Endothelial cell of umbilical vein (primary cell): Measurements from ENCODE around the gene SLC2A11. TPM values are rescaled to one million over a fixed set of nuclear protein-coding genes. Genes with fewer than 3 reads are reported as not detected.

Experiments
- BruUV-seq: library from RNA; stranded (reverse); fragments of 400-500 nt; replicated peaks from 2 replicates; lab custom pipeline; 2021; lab: Mats Ljungman, UMichigan
- CTCF ChIA-PET: fragments of 300-600, 350-600 bp; sonication (Branson Sonifier 250); formaldehyde crosslinking; loops from one replicate; lab custom pipeline; 2021; ENCODE audit warnings: antibody characterized with exemption, inconsistent platforms; lab: Charles Lee
- POLR2A ChIA-PET: fragments of 300-600, 350-600 bp; sonication (Branson Sonifier 250); formaldehyde crosslinking; loops from one replicate; lab custom pipeline; 2021; ENCODE audit warnings: antibody characterized with exemption, inconsistent platforms; lab: Charles Lee
- DNase-seq: peaks from one replicate; pipeline ENCODE4 v3.0.0-alpha.2; 2011; ENCODE audit warnings: low read depth, low spot score
- FAIRE-seq: peaks from 2 replicates; lab custom pipeline; 2011; peaks lifted over from hg19 to GRCh38; lab: Jason Lieb, UNC
- H2AFZ ChIP-seq: 2 replicates; pipeline ENCODE4 v1.6.0; 2012; ENCODE audit warnings: low read depth, low read length, control low read depth, inconsistent platforms
- H3K27ac ChIP-seq: 2 replicates; pipeline ENCODE4 v1.5.1; 2011; ENCODE audit warnings: low read depth, mild to moderate bottlenecking, control low read depth, low read length, moderate library complexity; ENCODE audit not compliant: insufficient read depth
- H3K27me3 ChIP-seq, 2 experiments: 2 replicates each; pipeline versions ENCODE4 v1.6.0 to v1.6.1; 2011; ENCODE audit warnings: low read length in 2 of 2, mixed read lengths in 1 of 2; ENCODE audit not compliant: control insufficient read depth in 2 of 2, insufficient read depth in 2 of 2
- H3K36me3 ChIP-seq, 2 experiments: 2 replicates in 1 of 2; 3 replicates in 1 of 2; pipeline ENCODE4 v1.5.1; 2011; ENCODE audit warnings: low read length in 2 of 2, mild to moderate bottlenecking in 1 of 2, moderate library complexity in 1 of 2; ENCODE audit not compliant: control insufficient read depth in 2 of 2, insufficient read depth in 2 of 2; ENCODE audit errors: extremely low read depth in 1 of 2
- H3K4me1 ChIP-seq: 3 replicates; pipeline ENCODE4 v1.5.1; 2011; ENCODE audit warnings: mild to moderate bottlenecking, low read length; ENCODE audit not compliant: control insufficient read depth, insufficient read depth; ENCODE audit errors: extremely low read depth
- H3K4me2 ChIP-seq: 2 replicates; pipeline ENCODE4 v1.6.1; 2011; ENCODE audit warnings: low read length, control low read depth, mixed read lengths; ENCODE audit not compliant: insufficient read depth
- H3K4me3 ChIP-seq, 3 experiments: fragments of 200-600 bp in 1 of 3; sonication (generic), shearing (Covaris generic) in 1 of 3; replicated peaks in 1 of 3; 2 replicates each; pipeline ENCODE4 v1.5.1; 2011 to 2016; ENCODE audit warnings: control low read depth in 3 of 3, low read length in 3 of 3, mild to moderate bottlenecking in 2 of 3, inconsistent platforms in 1 of 3, low read depth in 1 of 3, moderate library complexity in 1 of 3; ENCODE audit not compliant: insufficient read depth in 1 of 3
- H3K79me2 ChIP-seq: 2 replicates; pipeline ENCODE4 v1.6.0; 2012; ENCODE audit warnings: low read length, inconsistent platforms; ENCODE audit not compliant: control insufficient read depth, insufficient read depth
- H3K9ac ChIP-seq: replicated peaks from 2 replicates; pipeline ENCODE3; 2011; ENCODE audit warnings: low read length, control low read depth; ENCODE audit not compliant: insufficient read depth; ENCODE audit errors: extremely low read depth
- H3K9me1 ChIP-seq: replicated peaks from 3 replicates; pipeline ENCODE4 v1.6.0; 2011; ENCODE audit warnings: mild to moderate bottlenecking, low read length; ENCODE audit not compliant: control insufficient read depth, insufficient read depth; ENCODE audit errors: extremely low read depth
- H3K9me3 ChIP-seq: replicated peaks from 2 replicates; pipeline ENCODE4 v1.5.1; 2012; ENCODE audit warnings: low read length, inconsistent platforms; ENCODE audit not compliant: control insufficient read depth, insufficient read depth
- H4K20me1 ChIP-seq: replicated peaks from 2 replicates; pipeline ENCODE3; 2011; ENCODE audit warnings: mild to moderate bottlenecking, low read length; ENCODE audit not compliant: control insufficient read depth, insufficient read depth; ENCODE audit errors: extremely low read depth
- CTCF ChIP-seq, 2 donors: IDR thresholded peaks; 1 replicate in 1 of 2; 2 replicates in 1 of 2; pipeline ENCODE4 v1.5.1; 2011; ENCODE audit warnings: low read length in 2 of 2, mild to moderate bottlenecking in 2 of 2, moderate library complexity in 2 of 2, control low read depth in 1 of 2, inconsistent platforms in 1 of 2, low read depth in 1 of 2; ENCODE audit not compliant: insufficient read depth in 1 of 2; ENCODE audit errors: extremely low read depth in 1 of 2
- EZH2 ChIP-seq: IDR thresholded peaks from 2 replicates; pipeline ENCODE4 v1.6.1; 2012; ENCODE audit warnings: borderline replicate concordance, low read depth, mild to moderate bottlenecking, moderate library complexity, low read length, inconsistent platforms; ENCODE audit not compliant: severe bottlenecking
- FOS ChIP-seq: IDR thresholded peaks from 2 replicates; pipeline ENCODE4 v1.6.1; 2011; ENCODE audit warnings: mild to moderate bottlenecking, low read length, moderate library complexity, borderline replicate concordance; ENCODE audit not compliant: insufficient read depth
- GATA2 ChIP-seq: IDR thresholded peaks from 2 replicates; pipeline ENCODE4 v1.7.0; 2011; ENCODE audit warnings: low read depth, mild to moderate bottlenecking, moderate library complexity, mixed read lengths, low read length; ENCODE audit not compliant: insufficient read length, insufficient read depth
- JUN ChIP-seq: IDR thresholded peaks from 2 replicates; pipeline ENCODE4 v1.6.1; 2011; ENCODE audit warnings: borderline replicate concordance, low read depth; ENCODE audit not compliant: insufficient read length, insufficient read depth
- MAX ChIP-seq: IDR thresholded peaks from 2 replicates; pipeline ENCODE4 v1.6.1; 2011; ENCODE audit not compliant: insufficient read depth, insufficient read length
- MYC ChIP-seq: IDR thresholded peaks from one replicate; pipeline ENCODE4 v1.6.1; 2011; ENCODE audit warnings: mild to moderate bottlenecking, low read depth, low read length
- POLR2A ChIP-seq: IDR thresholded peaks from 2 replicates; pipeline ENCODE4 v1.6.1; 2012; ENCODE audit warnings: low read depth, mild to moderate bottlenecking, control low read depth, low read length
- POLR2AphosphoS5 ChIP-seq: IDR thresholded peaks from 2 replicates; pipeline ENCODE4 v1.6.1; 2012; ENCODE audit warnings: low read depth, mild to moderate bottlenecking, control low read depth, low read length, moderate library complexity; ENCODE audit not compliant: insufficient read depth
- dilution Hi-C: fragments of 300-500 bp; cut with MboI; formaldehyde crosslinking; loops from one replicate; pipeline ENCODE4 v1.15.0; 2019; ENCODE audit warnings: low sequenced_read_pairs; ENCODE audit not compliant: extremely low pct_ligation_motif_present
- intact Hi-C: fragments of 100-400 bp; cut with micrococcal nuclease; formaldehyde crosslinking; loops from one replicate; pipeline ENCODE4 v1.10.0; 2022
- polyA plus RNA-seq, 4 experiments: library from polyadenylated mRNA; depleted of rRNA in 3 of 4; stranded (reverse) in 3 of 4; unstranded in 1 of 4; fragments of >200 nt; gene quantifications; 2 replicates each; pipeline versions ENCODE4 v1.2.1 to v1.2.3, GENCODE V29; 2011 to 2012; ENCODE audit warnings: missing spikeins in 1 of 4
- total RNA-seq: library from RNA; stranded (reverse); gene quantifications from 2 replicates; pipeline ENCODE4 v1.2.3, GENCODE V29; 2021

The SLC2A11 gene
- total and polyA plus RNA-seq, 2 donors (not counting 3 experiments of a cell fraction or from before 2014, with no cell fraction given) = 4.2 to 4.6 TPM

- no peaks in the 10 kb centered on the region for H3K27me3 ChIP-seq
- H3K36me3 ChIP-seq = peaks cover 9 to 17% of the 10 kb centered on the region in 2 experiments
- no peak overlapping the region for H2AFZ ChIP-seq
- no peaks in the 10 kb centered on the region for H4K20me1 ChIP-seq
- H3K4me1 ChIP-seq = no peaks in the 10 kb centered on the region
- TF ChIP-seq MAX = no peak
- no peak for TF ChIP-seq EZH2
- no peak for TF ChIP-seq MYC
- no peak for TF ChIP-seq JUN
- TF ChIP-seq POLR2AphosphoS5 = no peak
- TF ChIP-seq POLR2A = no peak
- TF ChIP-seq FOS = no peak
- no peak for TF ChIP-seq GATA2
- no peak for TF ChIP-seq CTCF (IDR thresholded peaks at IDR 0.05; ENCODE audit: extremely low read depth in 1 of 2, insufficient read depth in 1 of 2, low read depth in 1 of 2, low read length in 2 of 2)
- CTCF ChIA-PET = interaction anchor here (0.6 to 2.0 kb wide), 3 partner anchors 17 to 43 kb away, joined by 3 to 10 read pairs (median 4); no protein-coding TSS in a partner anchor
- dilution Hi-C loops = no loop called here
- no peak overlapping the region for H3K9ac ChIP-seq
- POLR2A ChIA-PET = no interaction called here
- no peaks in the 10 kb centered on the region for H3K79me2 ChIP-seq
- H3K9me3 ChIP-seq = no peaks in the 10 kb centered on the region
- FAIRE-seq (no peak), DNase-seq (no peak)
- H3K4me3 ChIP-seq = no peak overlapping the region
- H3K27ac ChIP-seq = no peak overlapping the region
- no peak overlapping the region for H3K4me2 ChIP-seq
- H3K9me1 ChIP-seq = no peaks in the 10 kb centered on the region
- no TSS peak for BruUV-seq
- intact Hi-C loops = no loop called here
Measured at GRCh38 chr22:23812378-23812777, 45.3 kb upstream of the SLC2A11 start.
